GM21619 (cell line): ENCODE results near the gene SLC39A5.

Experiments used
- ATAC-seq: cut with Tn5 transposase; IDR thresholded peaks from one replicate; pipeline ENCODE4 v1.9.1; 2021; ENCODE audit not compliant: unreplicated experiment

SLC39A5 gene

GRCh38 chr12:56213878-56214277, 16.0 kb upstream of the SLC39A5 start:
- no peak for ATAC-seq

DNA sequence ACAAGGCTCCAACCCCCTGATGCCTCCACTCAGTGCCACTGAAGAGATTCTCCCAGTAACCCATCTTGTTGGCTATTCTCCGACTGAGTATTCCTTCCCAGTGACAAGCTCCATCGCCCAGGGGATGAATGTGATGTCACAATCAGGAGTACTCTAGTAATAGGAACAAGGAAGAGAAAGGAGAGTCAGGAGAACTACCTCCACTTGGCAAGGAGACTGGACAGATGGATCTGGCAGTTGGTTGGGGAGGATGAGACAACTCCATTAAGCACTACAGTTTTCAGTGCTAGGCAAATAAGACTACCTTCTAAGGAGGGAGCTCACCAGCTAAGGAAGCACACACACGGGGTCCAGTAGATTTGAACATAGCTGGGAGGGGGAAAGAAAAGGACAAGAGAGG, 13.4 kb upstream of the SLC39A5 start:
- no peak for ATAC-seq

- no peak for ATAC-seq
Measured at GRCh38 chr12:56219840-56220239, 10.0 kb upstream of the SLC39A5 start.

DNA sequence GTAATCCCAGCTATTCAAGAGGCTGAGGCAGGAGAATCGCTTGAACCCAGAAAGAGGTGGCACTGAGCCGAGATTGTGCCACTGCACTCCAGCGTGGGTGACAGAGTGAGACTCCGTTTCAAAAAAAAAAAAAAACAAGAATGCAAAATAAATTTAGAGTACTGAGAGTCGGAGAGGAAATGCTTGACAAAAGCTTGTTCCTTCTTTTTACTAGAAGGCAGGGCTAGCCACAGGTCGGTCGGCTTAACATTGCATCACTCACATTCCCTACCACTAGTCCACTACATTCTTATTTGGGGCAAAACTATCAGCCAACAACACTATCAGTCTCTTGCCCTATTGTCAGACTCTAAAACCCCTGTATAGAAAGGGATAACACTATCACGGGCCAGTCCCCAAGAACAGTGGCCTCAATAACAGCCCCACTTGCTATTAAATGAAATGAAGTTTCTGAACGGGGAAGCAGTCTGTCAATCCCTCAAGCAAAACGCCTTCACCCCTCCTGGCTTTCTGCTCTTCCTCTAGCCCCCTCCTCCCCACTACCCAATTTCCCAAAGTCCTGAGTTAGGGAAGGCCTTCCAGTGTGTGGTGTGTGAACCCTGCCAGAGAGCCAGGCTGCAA, 9.1 kb upstream of the SLC39A5 start:
- no peak for ATAC-seq

- peak; percentile 14 for ATAC-seq
Measured at GRCh38 chr12:56221232-56221756, 8.6 kb upstream of the SLC39A5 start.

- peak; percentile 83 for ATAC-seq
Measured at GRCh38 chr12:56221757-56222530, 7.9 kb upstream of the SLC39A5 start, which contains the start of gene RNF41. TSS of gene RNF41 (minus strand) at chr12:56221922. CDS start at chr12:56214047, 7,875 bp downstream.

GRCh38 chr12:56222531-56222895, 7.3 kb upstream of the SLC39A5 start:
- no peak for ATAC-seq

DNA sequence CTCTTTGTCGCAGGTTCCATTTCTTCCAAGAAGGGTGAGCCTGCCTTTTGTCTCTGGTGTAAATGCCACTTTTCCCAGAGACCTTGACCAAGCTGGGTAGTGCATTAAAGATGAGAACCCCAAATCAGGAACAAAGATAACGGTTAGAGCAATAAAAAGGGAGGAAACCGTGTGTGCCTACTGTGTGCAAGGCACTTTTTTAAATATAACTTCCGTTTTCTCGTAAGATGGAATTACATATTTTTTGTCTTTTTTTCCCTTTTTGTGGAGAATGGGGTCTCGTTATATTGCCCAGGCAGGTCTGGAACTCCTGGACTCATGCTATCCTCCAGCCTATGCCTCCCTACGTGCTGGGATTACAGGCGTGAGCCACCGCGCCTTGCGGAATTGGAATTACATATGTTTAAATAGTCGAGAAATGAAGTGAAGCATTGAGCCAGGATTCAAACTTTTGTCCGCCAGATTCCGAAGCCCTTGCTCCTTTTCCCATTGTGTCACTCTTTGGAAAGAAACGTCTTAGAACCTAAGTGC, 6.2 kb upstream of the SLC39A5 start:
- ATAC-seq, result no peak

DNA sequence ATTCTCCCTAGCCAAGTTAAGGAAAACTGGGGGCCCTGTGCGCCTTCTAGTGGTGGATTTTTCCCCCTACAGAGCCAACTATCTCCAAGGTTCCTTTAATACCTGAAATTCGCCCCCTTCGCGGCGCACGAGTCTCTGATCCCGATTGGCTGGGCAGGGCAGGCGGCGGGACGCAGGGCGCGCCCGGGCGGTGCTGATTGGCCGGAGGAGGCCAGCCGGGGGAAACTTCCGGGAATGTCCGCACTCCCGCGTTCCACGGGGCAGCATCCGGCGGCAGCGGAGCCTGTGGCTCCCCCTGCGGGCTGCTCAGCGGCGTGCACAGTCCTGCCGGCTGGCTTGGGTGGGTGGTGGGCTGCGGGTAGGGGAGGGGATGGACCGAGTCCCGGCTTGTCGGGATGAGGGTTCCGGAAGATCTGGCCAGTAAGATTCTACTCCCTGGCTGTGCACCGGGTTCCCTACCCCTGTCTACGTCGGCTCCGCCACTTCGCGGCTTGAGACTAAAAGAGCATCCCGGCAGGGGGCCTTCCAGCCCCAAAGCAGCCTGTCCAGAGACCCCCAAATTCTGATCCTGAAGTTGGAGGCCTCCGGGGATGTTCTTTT, 5.6 kb upstream of the SLC39A5 start, which contains the start of gene NABP2:
Gene NABP2, plus strand, starts transcription at position 241 of the 600 bp plus-strand sequence. CDS start 515 bp downstream, outside the sequence.
- ATAC-seq, result peak; percentile 70

DNA sequence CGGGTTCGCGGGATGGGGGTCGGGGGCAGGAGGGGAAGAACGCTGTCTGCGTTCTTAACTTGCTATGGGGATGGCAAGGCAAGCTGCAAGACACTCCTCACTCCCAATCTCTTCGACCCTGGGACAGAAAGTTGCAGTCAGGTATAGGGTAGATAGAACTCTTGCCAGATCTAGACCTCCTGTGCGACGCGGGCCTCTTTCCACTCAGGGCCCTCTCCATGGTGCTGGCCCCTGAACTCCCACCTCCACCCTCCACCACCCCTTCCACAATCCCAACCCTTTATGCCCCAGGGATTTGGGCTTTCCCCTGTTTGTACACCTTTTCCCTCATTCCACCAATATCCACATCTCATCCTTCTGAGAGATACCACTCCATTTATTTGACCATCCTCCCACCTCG, 4.9 kb upstream of the SLC39A5 start:
- no peak for ATAC-seq

GRCh38 chr12:56229082-56229481, 769 bp upstream of the SLC39A5 start:
- no peak for ATAC-seq

DNA sequence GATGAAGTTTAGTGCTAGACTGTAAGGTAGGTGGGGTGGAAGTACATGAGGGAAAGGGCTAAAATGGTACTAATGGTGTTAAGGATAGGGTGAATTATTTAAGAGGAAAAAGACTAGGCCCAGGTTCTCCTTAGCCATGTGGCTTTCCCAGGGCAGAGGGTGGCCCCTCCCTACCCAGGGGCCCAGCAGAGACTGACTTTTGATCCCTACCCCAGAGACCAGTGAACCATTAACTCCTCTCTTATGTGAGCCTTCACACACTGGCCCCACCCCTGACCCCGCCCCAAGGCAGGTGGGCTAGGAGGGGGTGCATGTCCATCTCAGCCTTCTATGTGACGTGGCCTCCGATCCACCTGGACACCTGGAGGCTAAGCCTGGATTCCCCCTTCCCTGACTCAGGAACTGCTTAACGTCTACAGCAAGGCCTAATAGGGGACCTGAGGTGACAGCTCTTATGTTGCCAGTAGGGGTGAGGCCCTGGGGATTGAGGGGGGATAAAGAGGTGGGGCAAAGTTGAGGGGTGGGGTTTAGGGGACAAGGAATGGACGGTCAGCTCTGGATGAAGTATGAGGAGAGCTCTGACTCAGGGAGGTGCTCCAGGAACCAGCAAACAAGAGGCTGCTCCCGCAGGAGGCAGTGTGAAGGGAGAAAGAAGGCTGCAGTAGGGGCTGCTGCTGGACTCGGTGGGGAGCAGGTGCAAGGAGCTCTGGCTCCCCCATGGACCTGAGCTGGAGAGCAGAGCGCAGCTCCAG, 757 bp downstream of the SLC39A5 start:
- no peak for ATAC-seq

DNA sequence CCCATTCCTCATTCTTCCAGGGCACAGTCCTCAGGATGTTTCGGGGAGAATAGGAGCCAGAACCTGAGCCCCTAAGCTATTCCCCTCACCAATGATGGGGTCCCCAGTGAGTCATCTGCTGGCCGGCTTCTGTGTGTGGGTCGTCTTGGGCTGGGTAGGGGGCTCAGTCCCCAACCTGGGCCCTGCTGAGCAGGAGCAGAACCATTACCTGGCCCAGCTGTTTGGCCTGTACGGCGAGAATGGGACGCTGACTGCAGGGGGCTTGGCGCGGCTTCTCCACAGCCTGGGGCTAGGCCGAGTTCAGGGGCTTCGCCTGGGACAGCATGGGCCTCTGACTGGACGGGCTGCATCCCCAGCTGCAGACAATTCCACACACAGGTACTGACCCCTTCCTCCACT, 1.3 kb downstream of the SLC39A5 start:
- no peak for ATAC-seq

- no peak for ATAC-seq
Measured at GRCh38 chr12:56234746-56235436, 5.0 kb downstream of the SLC39A5 start.

GRCh38 chr12:56236091-56236490, 6.2 kb downstream of the SLC39A5 start:
- ATAC-seq, result no peak

GRCh38 chr12:56236985-56237384, 7.1 kb downstream of the SLC39A5 start:
- ATAC-seq, result no peak

- ATAC-seq, result no peak
Measured at GRCh38 chr12:56237552-56237951, 7.7 kb downstream of the SLC39A5 start.

DNA sequence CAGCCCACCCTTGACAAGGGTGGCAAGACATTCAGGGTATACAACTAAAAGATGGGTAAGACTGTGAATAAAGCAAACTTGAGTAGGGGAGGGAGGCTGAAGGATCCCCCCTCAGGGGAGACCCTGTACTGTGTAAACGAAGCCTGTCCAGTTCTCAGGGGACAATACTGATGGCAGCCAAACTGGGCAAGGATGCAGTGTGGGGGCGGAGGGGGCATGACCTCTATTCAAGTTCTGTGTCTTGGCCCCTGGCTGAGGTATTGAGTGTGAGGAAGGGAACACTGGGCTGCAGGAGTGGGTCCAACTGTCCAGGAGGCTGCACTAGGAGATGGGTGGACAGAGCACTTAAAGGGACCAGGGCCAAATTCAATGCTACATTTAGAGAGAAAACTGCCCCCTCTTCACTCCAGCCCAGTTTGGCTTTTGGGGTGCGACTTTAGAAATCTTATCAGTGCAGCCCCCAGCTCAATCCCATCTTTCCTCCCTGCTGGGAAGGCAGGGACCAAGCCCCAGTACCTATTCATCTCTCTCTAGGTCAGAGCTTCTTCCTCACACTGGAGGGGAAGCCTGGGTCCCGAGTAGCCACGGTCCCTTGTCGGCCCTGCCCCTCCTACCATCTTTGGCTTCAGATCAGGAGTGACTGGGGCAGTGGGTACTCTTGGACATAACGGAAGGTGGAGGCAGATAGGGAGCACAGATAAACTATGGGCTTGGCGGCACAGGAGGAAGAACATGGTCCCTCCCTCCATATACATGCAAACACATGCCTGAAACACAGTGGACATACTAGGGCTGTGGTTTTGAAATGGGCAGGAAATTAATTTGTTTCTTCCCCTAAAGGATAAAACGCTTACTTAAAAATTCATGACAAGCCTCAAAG, 11.8 kb downstream of the SLC39A5 start:
- no peak for ATAC-seq

DNA sequence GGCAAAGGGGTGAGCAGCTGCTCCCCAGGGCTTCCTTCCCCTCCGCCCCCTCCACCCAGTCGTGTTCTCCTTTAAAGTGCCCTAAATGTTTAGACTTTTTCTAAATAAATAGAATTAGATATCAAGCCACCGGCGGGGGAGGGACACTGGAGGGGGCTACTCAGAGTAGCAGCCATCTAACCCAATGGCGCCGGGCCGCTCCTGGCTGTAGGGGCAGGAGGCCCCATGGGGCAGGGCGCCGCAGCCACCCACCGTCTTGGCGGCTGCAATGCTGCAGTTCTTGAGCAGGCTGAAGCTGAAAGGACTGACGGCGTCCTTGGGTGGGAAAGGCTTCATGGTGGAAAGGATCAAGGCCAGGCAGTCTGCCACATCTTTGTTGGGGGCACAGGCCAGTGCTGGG, 13.1 kb downstream of the SLC39A5 start:
- no peak for ATAC-seq
